GM21737 (cell line): ENCODE measurements around the gene PSMA6.
A peak's percentile ranks its signal among the peaks of the same experiment; 100 is the strongest.
"Not testable (repeated sequence)": the region's sequence is repeated elsewhere in the genome, so short reads cannot be mapped to it uniquely, and the experiment has no call there.

ENCODE experiments used
- ATAC-seq: cut with Tn5 transposase; IDR thresholded peaks from one replicate; pipeline ENCODE4 v1.9.1; 2021; ENCODE audit warnings: mild to moderate bottlenecking, moderate library complexity; ENCODE audit not compliant: unreplicated experiment

The PSMA6 gene

GRCh38 chr14:35284506-35284905 is 7.7 kb upstream of the PSMA6 start:
- ATAC-seq: no peak

DNA sequence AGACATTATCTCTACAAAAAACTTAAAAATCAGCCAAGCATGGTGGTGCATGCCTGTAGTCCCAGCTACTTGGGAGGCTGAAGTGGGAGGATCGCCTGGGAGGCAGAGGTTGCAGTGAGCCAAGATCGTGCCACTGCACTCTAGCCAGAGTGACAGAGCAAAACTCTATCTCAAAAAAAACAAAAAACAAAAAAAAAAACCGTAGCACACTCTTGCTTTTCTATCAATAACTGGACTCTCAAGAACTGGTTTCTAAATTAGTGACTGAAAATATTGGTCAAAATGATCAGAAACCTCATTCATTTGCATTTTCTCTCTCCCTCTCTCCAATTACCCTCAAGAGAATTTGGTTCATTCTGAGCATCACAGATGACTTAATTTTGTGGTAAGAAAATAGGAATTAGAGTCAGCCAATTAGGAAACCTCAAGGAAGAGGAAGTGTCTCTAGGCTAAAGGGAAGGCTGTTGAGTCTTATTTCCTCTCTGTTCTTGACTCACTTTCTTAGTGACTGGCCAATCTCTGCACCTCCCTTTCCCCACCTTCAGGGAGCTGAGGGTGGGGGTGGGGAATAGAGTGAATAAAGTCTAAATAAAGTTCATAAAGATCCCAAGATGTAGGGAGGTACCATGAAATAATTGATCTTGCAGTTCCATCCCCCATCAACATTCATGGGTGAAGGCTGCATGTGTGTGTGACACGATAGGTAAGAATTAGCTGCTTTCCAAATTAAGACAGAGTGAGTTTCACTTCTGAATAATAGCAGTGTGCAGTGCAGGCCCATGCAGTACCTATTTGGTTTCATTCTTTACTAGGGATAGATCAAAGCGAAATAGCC is 6.8 kb upstream of the PSMA6 start:
- peak; percentile 56 for ATAC-seq

- peak; percentile 11 for ATAC-seq
Observed at GRCh38 chr14:35286003-35286600, 6.1 kb upstream of the PSMA6 start.

DNA sequence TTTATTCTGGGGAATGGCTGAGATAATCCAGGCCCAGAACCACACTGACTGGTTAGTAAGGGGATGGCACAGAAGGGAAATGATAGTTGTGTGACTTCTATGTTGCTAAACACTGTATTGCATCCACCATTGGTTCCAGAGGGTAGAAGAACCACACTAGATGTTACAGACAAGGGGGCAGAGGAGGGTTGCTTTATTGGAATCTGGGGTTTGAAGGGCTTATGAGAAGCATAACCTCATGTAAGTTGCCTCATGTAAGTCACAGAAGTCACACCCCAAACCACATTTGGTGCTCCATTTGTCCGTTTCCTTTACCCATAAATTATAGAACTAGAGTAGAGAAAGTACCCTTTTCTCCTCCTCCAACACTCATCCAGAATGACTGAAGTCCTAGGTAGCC is 5.5 kb upstream of the PSMA6 start:
- ATAC-seq: no peak

- no peak for ATAC-seq
Observed at GRCh38 chr14:35287431-35288013, 4.7 kb upstream of the PSMA6 start.

GRCh38 chr14:35289623-35290022 is 2.6 kb upstream of the PSMA6 start:
- no peak for ATAC-seq

- no peak for ATAC-seq
Observed at GRCh38 chr14:35292770-35293561, 784 bp downstream of the PSMA6 start.

DNA sequence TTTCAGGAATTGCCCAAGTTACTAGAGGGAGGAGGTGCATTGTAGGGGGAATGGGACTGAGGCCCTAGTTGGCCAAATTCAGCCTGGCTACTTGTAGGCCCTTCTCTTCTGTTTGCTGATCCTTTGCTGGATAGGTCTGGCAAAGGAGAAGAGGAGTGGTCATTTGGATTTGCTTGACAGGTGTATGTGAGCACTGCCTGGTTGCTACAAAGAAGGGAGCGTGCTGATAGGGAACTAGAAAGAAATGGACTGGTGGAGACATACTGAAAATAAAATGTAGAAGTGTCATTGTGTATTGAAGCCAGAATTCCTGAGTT is 3.6 kb downstream of the PSMA6 start:
- ATAC-seq: no peak

DNA sequence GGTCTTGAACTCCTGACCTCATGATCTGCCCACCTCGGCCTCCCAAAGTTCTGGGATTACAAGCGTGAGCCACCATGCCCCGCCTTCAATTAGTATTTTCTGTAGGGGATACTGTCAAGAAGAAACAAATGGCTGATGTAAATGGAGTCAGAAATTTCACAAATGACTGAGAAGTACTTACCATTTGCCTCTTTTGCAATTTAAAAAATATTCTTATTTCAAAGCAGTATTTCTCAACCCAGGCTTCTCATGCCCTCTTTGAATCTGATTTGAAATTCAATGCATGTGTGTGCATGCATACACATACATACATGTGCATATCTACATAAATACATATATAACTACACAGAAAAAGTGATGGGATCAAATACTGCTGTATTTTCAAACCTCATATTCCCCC is 4.4 kb downstream of the PSMA6 start:
- no peak for ATAC-seq

- no peak for ATAC-seq
Observed at GRCh38 chr14:35297706-35298105, 5.5 kb downstream of the PSMA6 start.

GRCh38 chr14:35298351-35298750 is 6.2 kb downstream of the PSMA6 start:
- no peak for ATAC-seq

GRCh38 chr14:35299708-35300107 is 7.5 kb downstream of the PSMA6 start:
- no peak for ATAC-seq

DNA sequence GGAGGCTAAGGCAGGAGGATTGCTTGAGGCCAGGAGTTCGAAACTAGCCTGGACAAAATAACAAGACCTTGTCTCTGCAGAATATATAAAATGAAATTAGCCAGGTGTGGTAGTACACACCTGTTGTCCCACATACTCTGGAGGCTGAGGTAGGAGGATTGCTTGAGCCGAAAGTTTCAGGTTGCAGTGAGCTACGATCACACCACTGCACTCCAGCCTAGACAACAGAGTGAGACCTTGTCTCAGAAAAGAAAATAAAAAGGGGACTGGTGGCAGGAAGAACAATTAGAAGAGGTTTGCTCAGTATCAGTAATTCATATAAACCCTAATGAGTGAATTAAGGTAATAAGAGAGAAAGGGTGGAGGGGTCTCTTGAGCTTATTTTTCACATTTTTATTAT is 8.0 kb downstream of the PSMA6 start:
- ATAC-seq: no peak

DNA sequence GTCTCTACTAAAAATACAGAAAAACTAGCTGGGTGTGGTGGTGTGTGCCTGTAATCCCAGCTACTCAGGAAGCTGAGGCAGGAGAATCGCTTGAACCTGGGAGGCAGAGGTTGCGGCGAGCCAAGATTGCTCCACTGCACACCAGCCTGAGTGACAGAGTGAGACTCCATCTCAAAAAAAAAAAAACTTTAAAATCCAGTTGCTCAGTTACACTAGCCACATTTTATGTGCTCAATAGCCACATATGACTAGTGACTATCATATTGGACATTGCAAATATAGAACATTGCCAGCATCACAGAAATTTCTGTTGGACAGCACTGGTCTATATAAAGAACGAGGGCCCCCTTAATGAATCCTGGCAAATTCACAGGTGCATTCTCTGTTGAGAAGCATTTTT is 9.2 kb downstream of the PSMA6 start:
- not testable (repeated sequence) for ATAC-seq

DNA sequence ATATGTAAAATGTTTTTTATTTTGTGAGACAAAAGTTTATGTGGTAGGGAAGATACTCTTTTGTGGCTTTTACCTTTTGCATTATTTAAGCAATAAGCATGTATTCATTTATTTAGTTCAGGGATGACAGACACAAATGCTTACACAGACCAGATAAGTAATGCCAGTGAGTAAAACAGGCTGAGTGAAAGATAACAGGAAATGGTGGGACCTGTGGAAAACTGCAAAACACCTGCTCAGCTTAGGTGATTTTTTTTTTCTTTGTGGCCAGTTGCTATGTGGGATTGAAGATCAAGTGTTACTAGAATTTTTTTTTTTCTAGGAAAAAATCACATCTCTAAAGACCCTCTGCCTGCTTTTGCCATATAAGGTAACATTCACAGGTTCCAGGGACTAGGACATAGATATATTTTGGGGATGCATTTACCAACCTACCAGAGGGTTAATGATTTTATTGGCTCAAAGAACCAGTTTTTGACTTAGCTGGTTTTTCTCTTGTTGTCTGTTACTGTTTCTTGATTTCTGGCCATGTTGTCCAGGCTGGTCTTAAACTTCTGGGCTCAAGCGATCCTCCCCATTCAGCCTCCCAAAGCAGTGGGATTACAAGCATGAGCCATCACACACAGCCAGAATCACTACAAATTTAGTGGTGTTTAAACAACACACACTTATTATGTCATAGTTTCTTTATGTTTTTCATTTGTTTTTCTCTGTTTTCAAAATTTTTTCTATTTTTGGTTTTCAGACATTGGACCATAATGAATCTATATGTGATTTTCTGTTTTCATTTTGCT is 9.8 kb downstream of the PSMA6 start:
- no peak for ATAC-seq

DNA sequence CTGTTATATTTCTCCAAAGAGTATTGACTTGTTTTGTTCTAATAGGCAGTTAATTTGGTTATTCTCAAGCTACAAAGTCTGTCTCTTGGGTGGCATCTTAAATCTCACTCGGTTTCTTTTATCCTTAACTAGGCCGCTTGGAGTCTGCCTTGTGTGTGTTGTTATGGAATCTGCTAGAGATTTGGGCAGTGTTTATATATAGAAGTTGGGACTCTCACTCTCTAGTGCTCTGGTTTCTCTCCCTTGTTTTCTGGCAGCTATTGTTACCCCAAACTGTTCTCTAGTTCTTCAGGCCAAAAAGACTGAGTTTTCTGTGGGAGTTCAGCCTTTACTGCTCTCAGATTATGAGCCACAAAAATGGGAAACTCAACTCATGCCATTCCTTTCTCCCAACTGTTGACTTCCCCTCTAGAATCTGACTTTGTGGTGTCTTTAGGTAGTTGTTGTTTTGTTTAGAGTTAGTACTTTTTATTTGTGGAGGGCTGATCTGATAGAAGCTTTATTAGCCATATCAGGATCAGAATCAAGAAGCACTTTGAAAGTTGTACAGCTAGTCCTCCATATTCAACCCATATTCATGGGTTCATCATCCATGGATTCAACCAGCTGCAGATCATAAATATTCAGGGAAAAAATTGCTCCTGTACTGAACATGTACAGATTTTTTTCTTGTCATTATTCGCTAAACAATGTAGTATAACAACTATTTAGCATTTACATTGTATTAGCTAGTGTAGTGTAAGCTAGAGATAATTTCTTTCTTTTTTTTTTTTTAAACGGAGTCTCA is 11.2 kb downstream of the PSMA6 start:
- no peak for ATAC-seq

DNA sequence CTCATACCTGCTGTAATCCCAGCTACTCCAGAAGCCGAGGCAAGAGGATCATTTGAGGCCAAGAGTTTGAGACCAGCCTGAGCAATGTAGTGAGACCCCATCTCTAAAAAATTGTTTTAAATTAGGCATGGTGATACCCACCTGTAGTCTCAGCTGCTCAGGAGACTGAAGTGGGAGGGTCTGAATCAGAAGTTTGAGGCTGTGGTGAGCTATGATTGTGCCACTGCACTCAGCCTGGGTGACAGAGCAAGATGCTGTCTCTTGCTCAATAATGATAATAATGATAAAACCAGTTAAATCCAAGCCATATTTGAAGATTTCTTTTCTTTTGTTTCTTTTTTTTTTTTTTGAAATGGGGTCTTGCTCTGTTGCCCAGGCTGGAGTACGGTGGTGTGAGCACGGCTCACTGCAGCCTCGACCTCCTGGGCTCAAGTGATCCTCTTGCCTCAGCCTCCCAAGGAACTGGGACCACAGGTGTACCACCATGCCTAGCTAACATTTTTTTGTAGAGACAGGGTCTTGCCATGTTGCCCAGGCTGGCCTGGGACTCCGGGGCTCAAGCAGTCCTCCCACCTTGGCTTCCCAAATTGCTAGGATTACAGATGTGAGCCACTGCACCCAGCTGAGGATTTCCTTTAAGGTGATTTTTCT is 12.8 kb downstream of the PSMA6 start:
- no peak for ATAC-seq

DNA sequence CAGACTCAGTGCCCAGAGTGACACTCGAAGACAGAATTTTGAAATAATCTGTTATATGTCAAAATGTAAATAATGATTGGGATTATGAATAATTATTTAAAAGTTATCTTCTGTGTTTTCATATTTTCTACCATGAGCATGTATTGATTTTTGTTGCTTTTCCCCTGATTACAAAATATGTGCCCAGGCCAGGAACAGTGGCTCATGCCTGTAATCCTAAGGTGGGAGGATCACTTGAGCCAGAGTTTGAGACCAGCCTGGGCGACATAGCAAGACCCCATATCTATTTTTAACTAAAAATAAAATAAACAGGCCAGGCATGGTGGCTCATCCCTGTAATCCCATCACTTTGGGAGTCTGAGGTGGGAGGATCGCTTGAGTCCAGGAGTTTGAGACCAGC is 13.5 kb downstream of the PSMA6 start:
- no peak for ATAC-seq

GRCh38 chr14:35306114-35306513 is 13.9 kb downstream of the PSMA6 start:
- ATAC-seq: no peak

DNA sequence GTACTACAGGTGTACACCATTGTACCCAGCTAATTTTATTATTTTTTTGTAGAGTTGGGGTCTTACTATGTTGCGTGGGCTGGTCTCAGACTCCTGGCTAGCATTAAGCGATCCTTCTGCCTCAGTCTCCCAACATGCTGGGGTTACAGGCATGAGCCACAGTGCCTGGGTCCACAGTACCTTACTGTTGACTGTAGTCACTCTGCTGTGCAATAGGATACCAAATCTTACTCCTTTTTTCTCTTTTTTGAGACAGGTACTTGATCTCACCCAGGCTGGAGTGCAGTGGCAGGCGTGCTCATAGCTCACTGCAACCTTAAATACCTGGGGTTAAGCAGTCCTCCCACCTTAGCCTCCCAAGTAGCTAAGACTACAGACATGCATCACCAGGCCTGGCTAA is 25.6 kb downstream of the PSMA6 start:
- ATAC-seq: no peak
